ENCODE results near the gene AP1G1.

The AP1G1 gene

DNA sequence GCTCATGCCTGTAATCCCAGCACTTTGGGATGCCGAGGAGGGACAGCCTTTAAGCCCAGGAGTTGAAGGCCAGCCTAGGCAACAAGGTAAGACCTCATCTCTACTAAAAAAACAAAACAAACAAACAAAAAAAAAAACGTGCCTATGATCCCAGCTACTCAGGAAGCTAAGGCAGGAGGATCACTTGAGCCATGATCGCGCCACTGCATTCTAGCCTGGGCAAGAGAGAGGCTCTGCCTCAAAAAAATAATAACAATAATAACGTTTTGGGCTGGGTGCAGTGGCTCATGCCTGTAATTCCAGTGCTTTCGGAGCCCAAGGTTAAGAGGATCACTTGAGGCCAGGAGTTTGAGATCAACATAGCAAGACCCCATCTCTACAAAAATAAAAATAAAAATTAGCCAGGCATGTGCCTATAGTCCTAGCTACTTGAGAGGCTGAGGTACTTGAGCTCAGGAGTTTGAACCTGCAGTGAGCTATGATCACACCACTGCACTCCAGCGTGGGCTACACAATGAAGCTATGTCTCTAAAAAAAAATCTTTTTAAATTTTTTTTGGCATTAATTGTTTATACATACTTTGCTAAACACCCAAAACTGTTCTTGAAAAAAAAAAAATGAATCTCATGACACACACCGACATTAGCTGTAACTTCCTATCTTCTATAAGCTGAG is 87.4 kb downstream of the AP1G1 start:
- H3K4me1 ChIP-seq (ENCODE audit: control insufficient read depth, insufficient read depth, low read length) = 0 out of 2 replicates have a peak, but pooled peaks cover 2% of the 10 kb centered on the region

DNA sequence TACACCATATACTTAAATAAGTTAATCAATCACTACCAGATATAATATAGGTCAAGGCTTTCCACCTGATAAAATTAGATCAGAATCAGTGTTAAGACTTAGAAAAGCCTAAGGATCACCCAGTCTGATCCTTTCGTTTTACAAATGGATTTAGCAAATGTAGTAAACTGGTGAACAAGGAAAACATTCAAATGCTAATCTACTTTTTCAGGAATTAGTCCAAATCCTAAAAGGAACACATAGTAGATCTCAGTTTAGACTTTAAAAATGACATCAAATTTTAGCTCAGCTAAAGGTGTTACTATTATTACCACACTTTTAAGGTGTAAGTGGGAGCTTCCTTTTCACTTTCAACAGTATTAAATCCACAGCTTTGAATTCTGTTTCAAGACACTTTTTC is 96.1 kb downstream of the AP1G1 start:
- no peaks in the 10 kb centered on the region for H3K9me3 ChIP-seq (ENCODE audit: control insufficient read depth, insufficient read depth, low read depth, low read length)
- peaks cover 7% of the 10 kb centered on the region; the same call in 1 of the 2 replicates for H3K4me1 ChIP-seq (ENCODE audit: control insufficient read depth, insufficient read depth, low read length)
- ChIA-PET POLR2A (no interaction called here), CTCF (interaction anchor here (0.6 to 1.8 kb wide), 2 partner anchors 9 to 147 kb away, joined by 3 to 4 read pairs; no protein-coding TSS in a partner anchor)
- H3K27ac ChIP-seq (ENCODE audit: extremely low read depth, low read depth, low read length) = no peak overlapping the region
- no peak overlapping the region for H3K4me3 ChIP-seq (ENCODE audit: low read depth, low read length)
- TF ChIP-seq ZNF157 (tag by site-specific recombination; IDR thresholded peaks at IDR 0.05) = no peak
- TF ChIP-seq, protein P1, sequence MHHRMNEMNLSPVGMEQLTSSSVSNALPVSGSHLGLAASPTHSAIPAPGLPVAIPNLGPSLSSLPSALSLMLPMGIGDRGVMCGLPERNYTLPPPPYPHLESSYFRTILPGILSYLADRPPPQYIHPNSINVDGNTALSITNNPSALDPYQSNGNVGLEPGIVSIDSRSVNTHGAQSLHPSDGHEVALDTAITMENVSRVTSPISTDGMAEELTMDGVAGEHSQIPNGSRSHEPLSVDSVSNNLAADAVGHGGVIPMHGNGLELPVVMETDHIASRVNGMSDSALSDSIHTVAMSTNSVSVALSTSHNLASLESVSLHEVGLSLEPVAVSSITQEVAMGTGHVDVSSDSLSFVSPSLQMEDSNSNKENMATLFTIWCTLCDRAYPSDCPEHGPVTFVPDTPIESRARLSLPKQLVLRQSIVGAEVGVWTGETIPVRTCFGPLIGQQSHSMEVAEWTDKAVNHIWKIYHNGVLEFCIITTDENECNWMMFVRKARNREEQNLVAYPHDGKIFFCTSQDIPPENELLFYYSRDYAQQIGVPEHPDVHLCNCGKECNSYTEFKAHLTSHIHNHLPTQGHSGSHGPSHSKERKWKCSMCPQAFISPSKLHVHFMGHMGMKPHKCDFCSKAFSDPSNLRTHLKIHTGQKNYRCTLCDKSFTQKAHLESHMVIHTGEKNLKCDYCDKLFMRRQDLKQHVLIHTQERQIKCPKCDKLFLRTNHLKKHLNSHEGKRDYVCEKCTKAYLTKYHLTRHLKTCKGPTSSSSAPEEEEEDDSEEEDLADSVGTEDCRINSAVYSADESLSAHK (tag by site-specific recombination; IDR thresholded peaks at IDR 0.05) = no peak
- no peak for TF ChIP-seq PRDM1 (tag by site-specific recombination; IDR thresholded peaks at IDR 0.05)
- H3K36me3 ChIP-seq (ENCODE audit: control insufficient read depth in 2 of 2, insufficient read depth in 1 of 2, low read length in 2 of 2) = peaks cover 0 to 14% of the 10 kb centered on the region in 2 experiments

More for the DNA sequence above, 87.4 kb downstream of the AP1G1 start:
- peaks cover 0 to 4% of the 10 kb centered on the region in 2 experiments for H3K36me3 ChIP-seq (ENCODE audit: control insufficient read depth in 2 of 2, insufficient read depth in 1 of 2, low read length in 2 of 2)
- H3K27ac ChIP-seq (ENCODE audit: extremely low read depth, low read depth, low read length) = no peak overlapping the region
- POLR2A ChIA-PET = no interaction called here
- no peak overlapping the region for H3K4me3 ChIP-seq (ENCODE audit: low read depth, low read length)
- TF ChIP-seq ZNF776 (tag by site-specific recombination; IDR thresholded peaks at IDR 0.05; ENCODE audit: borderline replicate concordance) (no peak), ZNF184 (tag by site-specific recombination; IDR thresholded peaks at IDR 0.05) (no peak), ZNF248 (tag by site-specific recombination; IDR thresholded peaks at IDR 0.05) (no peak), ZEB2 (tag by site-specific recombination; IDR thresholded peaks at IDR 0.05) (no peak), ZNF24 (tag by site-specific recombination; IDR thresholded peaks at IDR 0.05) (no peak), ZNF560 (tag by site-specific recombination; IDR thresholded peaks at IDR 0.05; ENCODE audit: borderline replicate concordance) (no peak), SETDB1 (IDR thresholded peaks at IDR 0.05; ENCODE audit: insufficient read length, low read length) (no peak), ZNF555 (tag by site-specific recombination; conservative IDR thresholded peaks at IDR 0.05) (no peak), ZNF266 (tag by site-specific recombination; IDR thresholded peaks at IDR 0.05; ENCODE audit: low read depth) (no peak), ZFP3 (tag by site-specific recombination; IDR thresholded peaks at IDR 0.05; ENCODE audit: low read depth) (no peak), ZSCAN16 (tag by site-specific recombination; IDR thresholded peaks at IDR 0.05) (no peak), OSR2 (tag by site-specific recombination; IDR thresholded peaks at IDR 0.05) (no peak)
- TF ChIP-seq, protein P2, sequence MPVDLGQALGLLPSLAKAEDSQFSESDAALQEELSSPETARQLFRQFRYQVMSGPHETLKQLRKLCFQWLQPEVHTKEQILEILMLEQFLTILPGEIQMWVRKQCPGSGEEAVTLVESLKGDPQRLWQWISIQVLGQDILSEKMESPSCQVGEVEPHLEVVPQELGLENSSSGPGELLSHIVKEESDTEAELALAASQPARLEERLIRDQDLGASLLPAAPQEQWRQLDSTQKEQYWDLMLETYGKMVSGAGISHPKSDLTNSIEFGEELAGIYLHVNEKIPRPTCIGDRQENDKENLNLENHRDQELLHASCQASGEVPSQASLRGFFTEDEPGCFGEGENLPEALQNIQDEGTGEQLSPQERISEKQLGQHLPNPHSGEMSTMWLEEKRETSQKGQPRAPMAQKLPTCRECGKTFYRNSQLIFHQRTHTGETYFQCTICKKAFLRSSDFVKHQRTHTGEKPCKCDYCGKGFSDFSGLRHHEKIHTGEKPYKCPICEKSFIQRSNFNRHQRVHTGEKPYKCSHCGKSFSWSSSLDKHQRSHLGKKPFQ (tag by site-specific recombination; IDR thresholded peaks at IDR 0.05) = no peak
- TF ChIP-seq, protein P3, sequence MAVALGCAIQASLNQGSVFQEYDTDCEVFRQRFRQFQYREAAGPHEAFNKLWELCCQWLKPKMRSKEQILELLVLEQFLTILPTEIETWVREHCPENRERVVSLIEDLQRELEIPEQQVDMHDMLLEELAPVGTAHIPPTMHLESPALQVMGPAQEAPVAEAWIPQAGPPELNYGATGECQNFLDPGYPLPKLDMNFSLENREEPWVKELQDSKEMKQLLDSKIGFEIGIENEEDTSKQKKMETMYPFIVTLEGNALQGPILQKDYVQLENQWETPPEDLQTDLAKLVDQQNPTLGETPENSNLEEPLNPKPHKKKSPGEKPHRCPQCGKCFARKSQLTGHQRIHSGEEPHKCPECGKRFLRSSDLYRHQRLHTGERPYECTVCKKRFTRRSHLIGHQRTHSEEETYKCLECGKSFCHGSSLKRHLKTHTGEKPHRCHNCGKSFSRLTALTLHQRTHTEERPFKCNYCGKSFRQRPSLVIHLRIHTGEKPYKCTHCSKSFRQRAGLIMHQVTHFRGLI (tag by site-specific recombination; IDR thresholded peaks at IDR 0.05) = no peak
- TF ChIP-seq, protein P4, sequence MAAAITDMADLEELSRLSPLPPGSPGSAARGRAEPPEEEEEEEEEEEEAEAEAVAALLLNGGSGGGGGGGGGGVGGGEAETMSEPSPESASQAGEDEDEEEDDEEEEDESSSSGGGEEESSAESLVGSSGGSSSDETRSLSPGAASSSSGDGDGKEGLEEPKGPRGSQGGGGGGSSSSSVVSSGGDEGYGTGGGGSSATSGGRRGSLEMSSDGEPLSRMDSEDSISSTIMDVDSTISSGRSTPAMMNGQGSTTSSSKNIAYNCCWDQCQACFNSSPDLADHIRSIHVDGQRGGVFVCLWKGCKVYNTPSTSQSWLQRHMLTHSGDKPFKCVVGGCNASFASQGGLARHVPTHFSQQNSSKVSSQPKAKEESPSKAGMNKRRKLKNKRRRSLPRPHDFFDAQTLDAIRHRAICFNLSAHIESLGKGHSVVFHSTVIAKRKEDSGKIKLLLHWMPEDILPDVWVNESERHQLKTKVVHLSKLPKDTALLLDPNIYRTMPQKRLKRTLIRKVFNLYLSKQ (tag by site-specific recombination; IDR thresholded peaks at IDR 0.05; ENCODE audit: borderline replicate concordance) = no peak
- TF ChIP-seq, protein P5, sequence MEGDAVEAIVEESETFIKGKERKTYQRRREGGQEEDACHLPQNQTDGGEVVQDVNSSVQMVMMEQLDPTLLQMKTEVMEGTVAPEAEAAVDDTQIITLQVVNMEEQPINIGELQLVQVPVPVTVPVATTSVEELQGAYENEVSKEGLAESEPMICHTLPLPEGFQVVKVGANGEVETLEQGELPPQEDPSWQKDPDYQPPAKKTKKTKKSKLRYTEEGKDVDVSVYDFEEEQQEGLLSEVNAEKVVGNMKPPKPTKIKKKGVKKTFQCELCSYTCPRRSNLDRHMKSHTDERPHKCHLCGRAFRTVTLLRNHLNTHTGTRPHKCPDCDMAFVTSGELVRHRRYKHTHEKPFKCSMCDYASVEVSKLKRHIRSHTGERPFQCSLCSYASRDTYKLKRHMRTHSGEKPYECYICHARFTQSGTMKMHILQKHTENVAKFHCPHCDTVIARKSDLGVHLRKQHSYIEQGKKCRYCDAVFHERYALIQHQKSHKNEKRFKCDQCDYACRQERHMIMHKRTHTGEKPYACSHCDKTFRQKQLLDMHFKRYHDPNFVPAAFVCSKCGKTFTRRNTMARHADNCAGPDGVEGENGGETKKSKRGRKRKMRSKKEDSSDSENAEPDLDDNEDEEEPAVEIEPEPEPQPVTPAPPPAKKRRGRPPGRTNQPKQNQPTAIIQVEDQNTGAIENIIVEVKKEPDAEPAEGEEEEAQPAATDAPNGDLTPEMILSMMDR (tag by site-specific recombination; IDR thresholded peaks at IDR 0.05) = no peak
- TF ChIP-seq, protein P6, sequence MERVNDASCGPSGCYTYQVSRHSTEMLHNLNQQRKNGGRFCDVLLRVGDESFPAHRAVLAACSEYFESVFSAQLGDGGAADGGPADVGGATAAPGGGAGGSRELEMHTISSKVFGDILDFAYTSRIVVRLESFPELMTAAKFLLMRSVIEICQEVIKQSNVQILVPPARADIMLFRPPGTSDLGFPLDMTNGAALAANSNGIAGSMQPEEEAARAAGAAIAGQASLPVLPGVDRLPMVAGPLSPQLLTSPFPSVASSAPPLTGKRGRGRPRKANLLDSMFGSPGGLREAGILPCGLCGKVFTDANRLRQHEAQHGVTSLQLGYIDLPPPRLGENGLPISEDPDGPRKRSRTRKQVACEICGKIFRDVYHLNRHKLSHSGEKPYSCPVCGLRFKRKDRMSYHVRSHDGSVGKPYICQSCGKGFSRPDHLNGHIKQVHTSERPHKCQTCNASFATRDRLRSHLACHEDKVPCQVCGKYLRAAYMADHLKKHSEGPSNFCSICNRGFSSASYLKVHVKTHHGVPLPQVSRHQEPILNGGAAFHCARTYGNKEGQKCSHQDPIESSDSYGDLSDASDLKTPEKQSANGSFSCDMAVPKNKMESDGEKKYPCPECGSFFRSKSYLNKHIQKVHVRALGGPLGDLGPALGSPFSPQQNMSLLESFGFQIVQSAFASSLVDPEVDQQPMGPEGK (tag by site-specific recombination; IDR thresholded peaks at IDR 0.05) = no peak
- no peaks in the 10 kb centered on the region for H3K9me3 ChIP-seq (ENCODE audit: control insufficient read depth, insufficient read depth, low read depth, low read length)
- CTCF ChIA-PET = no interaction called here

Data from HEK293 (cell line).